Progenitor cell of endocrine pancreas (in vitro differentiated cells): ENCODE data around the gene NUDT14. TPM values are rescaled to one million over a fixed set of nuclear protein-coding genes. Genes with fewer than 3 reads are reported as not detected.

Experiments used
- DNase-seq: peaks from one replicate; pipeline ENCODE4 v3.0.0; 2021; ENCODE audit warnings: low spot score; ENCODE audit not compliant: unreplicated experiment
- H3K27ac Mint-ChIP-seq: 2 replicates; pipeline ENCODE4 v1.8.0; 2021; ENCODE audit warnings: mild to moderate bottlenecking, moderate library complexity, mixed read lengths
- H3K27me3 Mint-ChIP-seq: 2 replicates; pipeline ENCODE4 v1.8.0; 2021; ENCODE audit warnings: mixed read lengths
- H3K36me3 Mint-ChIP-seq: 2 replicates; pipeline ENCODE4 v1.8.0; 2022; ENCODE audit warnings: mixed read lengths; ENCODE audit not compliant: insufficient read depth
- H3K4me1 Mint-ChIP-seq: 2 replicates; pipeline ENCODE4 v1.8.0; 2021; ENCODE audit warnings: low read depth, mixed read lengths
- H3K4me3 Mint-ChIP-seq: 2 replicates; pipeline ENCODE4 v1.8.0; 2021; ENCODE audit warnings: low read depth, mild to moderate bottlenecking, moderate library complexity, mixed read lengths
- H3K9me3 Mint-ChIP-seq: 2 replicates; pipeline ENCODE4 v1.8.0; 2021; ENCODE audit warnings: low read depth, mixed read lengths
- CTCF ChIP-seq: fragments of 200-600 bp; sonication (generic); IDR thresholded peaks from one replicate; pipeline ENCODE4 v1.5.0; 2021; ENCODE audit warnings: antibody characterized with exemption, mild to moderate bottlenecking; ENCODE audit not compliant: unreplicated experiment
- total RNA-seq: library from RNA; stranded (reverse); gene quantifications from 2 replicates; pipeline ENCODE4 v1.2.1, GENCODE V29; 2021

NUDT14 gene
- total RNA-seq, 1 donor from 2014 or later, result 66.6 TPM

- Mint-ChIP-seq H3K4me3 (no peak overlapping the region), H3K9me3 (no peaks in the 10 kb centered on the region), H3K27me3 (peaks cover 3% of the 10 kb centered on the region), H3K27ac (no peak overlapping the region), H3K36me3 (no peaks in the 10 kb centered on the region), H3K4me1 (no peaks in the 10 kb centered on the region)
- no peak for DNase-seq
- TF ChIP-seq CTCF, result no peak
Observed at GRCh38 chr14:105204931-105205672, 24.0 kb upstream of the NUDT14 start.

- no peak for TF ChIP-seq CTCF
- H3K27me3 Mint-ChIP-seq, result peaks cover 6% of the 10 kb centered on the region
- no peaks in the 10 kb centered on the region for H3K9me3 Mint-ChIP-seq
- no peak for DNase-seq
- H3K36me3 Mint-ChIP-seq, result no peaks in the 10 kb centered on the region
- no peaks in the 10 kb centered on the region for H3K4me1 Mint-ChIP-seq
- no peak overlapping the region for H3K27ac Mint-ChIP-seq
- no peak overlapping the region for H3K4me3 Mint-ChIP-seq
Observed at GRCh38 chr14:105204206-105204930, 23.3 kb upstream of the NUDT14 start.

DNA sequence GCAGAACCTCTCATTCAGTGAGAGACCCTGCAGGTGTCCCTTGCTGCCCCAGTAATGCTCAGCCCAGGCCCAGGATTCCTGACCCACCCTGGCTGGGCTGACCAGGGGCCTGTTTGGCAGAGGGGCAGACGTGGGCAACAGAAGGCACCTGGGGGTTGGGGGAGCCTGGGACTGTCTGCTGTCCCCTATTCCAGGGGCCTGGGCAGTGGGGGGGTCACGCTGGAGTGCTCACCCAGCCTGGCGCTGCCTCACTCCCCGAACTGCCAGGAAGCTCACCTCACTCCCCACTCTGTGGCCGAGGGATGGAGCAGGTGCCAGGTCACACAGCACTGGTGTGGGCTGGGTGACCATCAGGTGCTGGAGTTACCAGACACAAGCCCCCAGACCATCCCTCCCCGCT lies 22.6 kb upstream of the NUDT14 start:
- Mint-ChIP-seq H3K4me1 (no peaks in the 10 kb centered on the region), H3K27ac (no peak overlapping the region)
- TF ChIP-seq CTCF, result no peak

DNA sequence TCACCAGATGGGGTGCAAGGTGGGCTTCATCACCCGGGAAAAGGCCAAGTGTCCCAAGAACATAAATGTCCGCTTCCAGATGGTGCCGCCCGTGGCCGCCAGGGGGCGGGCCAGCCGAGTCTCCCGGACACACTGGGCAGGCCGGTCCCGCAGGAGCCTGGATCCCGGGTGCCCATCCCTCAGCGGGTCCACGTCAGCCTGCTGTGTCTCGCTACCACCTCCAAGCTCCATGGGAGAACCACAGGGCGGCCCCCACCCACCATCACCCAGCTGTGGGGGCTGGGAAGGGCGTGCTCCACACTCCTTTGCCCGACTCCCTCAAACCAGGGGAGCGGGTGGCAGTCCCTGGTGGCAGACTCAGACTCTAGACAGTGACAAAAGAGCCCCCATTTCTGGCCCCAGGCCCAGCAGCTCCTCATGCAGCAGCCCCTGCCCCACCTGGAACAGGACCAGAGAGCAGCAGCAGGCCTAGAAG lies 22.0 kb upstream of the NUDT14 start:
- Mint-ChIP-seq H3K27ac (no peak overlapping the region), H3K27me3 (peaks cover 14% of the 10 kb centered on the region), H3K9me3 (no peaks in the 10 kb centered on the region), H3K36me3 (no peaks in the 10 kb centered on the region), H3K4me3 (no peak overlapping the region), H3K4me1 (no peaks in the 10 kb centered on the region)
- TF ChIP-seq CTCF, result peak; percentile 91
- peak; percentile 82 for DNase-seq

More for the DNA sequence above, 22.6 kb upstream of the NUDT14 start:
- DNase-seq, result no peak
- Mint-ChIP-seq H3K4me3 (no peak overlapping the region), H3K9me3 (no peaks in the 10 kb centered on the region), H3K27me3 (peaks cover 10% of the 10 kb centered on the region), H3K36me3 (no peaks in the 10 kb centered on the region)

- peaks cover 15% of the 10 kb centered on the region for H3K27me3 Mint-ChIP-seq
- H3K27ac Mint-ChIP-seq, result no peak overlapping the region
- H3K9me3 Mint-ChIP-seq, result no peaks in the 10 kb centered on the region
- no peak for TF ChIP-seq CTCF
- no peaks in the 10 kb centered on the region for H3K36me3 Mint-ChIP-seq
- no peak overlapping the region for H3K4me3 Mint-ChIP-seq
- DNase-seq, result no peak
- H3K4me1 Mint-ChIP-seq, result no peaks in the 10 kb centered on the region
Observed at GRCh38 chr14:105201925-105202513, 20.9 kb upstream of the NUDT14 start.
